Prostate gland (tissue), 2 donors: ENCODE results near the gene PLEKHG1.

Experiments used
- POLR2A ChIP-seq: fragments of 450-650 bp; IDR thresholded peaks from one replicate; pipeline ENCODE4 v1.6.1; 2016; ENCODE audit warnings: antibody characterized with exemption, mild to moderate bottlenecking
- POLR2AphosphoS5 ChIP-seq: sonication (generic); formaldehyde crosslinking; IDR thresholded peaks from one replicate; pipeline ENCODE4 v1.6.1; 2017; ENCODE audit warnings: antibody characterized with exemption
- TF ChIP-seq, protein P1 (sequence below), 4 experiments: fragments of 200-600 bp in 2 of 4; fragments of 450-650 bp in 2 of 4; sonication (generic) in 2 of 4; IDR thresholded peaks; 1 replicate in 3 of 4; 2 replicates in 1 of 4; pipeline ENCODE4 v1.5.1; 2016 to 2019; ENCODE audit warnings: antibody characterized with exemption in 4 of 4, mild to moderate bottlenecking in 2 of 4, moderate library complexity in 2 of 4

DNA sequence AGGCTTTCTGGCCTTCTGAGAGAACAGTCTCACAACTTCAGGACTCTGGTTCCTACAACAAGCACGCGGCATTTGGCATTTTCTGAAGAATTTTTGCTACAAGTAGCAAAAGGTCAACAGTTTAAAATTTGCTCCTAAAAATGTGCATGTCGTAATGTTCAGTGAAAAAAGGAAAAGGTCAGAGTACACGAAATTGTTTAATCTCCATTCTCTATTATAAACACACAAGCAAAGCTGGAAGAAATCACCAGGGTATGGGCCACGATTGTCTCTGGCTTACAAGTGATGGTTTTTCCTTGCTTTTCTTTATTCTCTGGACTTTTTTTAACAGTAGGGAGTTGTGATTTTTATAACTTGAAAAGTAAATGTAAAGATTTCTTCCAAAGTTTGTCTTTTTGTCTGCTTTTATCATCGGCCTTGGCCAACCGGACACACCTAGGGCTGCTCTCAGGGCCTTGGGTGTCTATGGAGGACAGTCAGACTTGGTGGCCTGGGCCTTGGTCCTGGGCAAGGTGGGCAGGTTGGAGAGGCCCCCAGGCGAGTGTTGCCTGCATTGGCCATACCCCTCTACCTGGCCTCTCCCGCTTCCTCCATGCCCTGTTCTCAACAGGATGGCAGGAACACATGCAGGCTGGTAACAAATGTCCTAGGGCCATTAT is 32.4 kb downstream of the PLEKHG1 start:
- TF ChIP-seq, protein P1, sequence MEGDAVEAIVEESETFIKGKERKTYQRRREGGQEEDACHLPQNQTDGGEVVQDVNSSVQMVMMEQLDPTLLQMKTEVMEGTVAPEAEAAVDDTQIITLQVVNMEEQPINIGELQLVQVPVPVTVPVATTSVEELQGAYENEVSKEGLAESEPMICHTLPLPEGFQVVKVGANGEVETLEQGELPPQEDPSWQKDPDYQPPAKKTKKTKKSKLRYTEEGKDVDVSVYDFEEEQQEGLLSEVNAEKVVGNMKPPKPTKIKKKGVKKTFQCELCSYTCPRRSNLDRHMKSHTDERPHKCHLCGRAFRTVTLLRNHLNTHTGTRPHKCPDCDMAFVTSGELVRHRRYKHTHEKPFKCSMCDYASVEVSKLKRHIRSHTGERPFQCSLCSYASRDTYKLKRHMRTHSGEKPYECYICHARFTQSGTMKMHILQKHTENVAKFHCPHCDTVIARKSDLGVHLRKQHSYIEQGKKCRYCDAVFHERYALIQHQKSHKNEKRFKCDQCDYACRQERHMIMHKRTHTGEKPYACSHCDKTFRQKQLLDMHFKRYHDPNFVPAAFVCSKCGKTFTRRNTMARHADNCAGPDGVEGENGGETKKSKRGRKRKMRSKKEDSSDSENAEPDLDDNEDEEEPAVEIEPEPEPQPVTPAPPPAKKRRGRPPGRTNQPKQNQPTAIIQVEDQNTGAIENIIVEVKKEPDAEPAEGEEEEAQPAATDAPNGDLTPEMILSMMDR (IDR thresholded peaks at IDR 0.05), result no peak
- TF ChIP-seq POLR2AphosphoS5 (no peak), POLR2A (no peak)
